HL-60 (cell line): ENCODE measurements around the gene ZNF134.

Source experiments
- POLR2AphosphoS5 ChIP-seq: IDR thresholded peaks from 2 replicates; pipeline ENCODE4 v1.6.1; 2012; ENCODE audit warnings: low read depth
- TF ChIP-seq, protein P1 (sequence below): IDR thresholded peaks from one replicate; pipeline ENCODE4 v1.5.1; 2011; ENCODE audit warnings: low read length, control low read depth, inconsistent platforms; ENCODE audit not compliant: insufficient read depth

DNA sequence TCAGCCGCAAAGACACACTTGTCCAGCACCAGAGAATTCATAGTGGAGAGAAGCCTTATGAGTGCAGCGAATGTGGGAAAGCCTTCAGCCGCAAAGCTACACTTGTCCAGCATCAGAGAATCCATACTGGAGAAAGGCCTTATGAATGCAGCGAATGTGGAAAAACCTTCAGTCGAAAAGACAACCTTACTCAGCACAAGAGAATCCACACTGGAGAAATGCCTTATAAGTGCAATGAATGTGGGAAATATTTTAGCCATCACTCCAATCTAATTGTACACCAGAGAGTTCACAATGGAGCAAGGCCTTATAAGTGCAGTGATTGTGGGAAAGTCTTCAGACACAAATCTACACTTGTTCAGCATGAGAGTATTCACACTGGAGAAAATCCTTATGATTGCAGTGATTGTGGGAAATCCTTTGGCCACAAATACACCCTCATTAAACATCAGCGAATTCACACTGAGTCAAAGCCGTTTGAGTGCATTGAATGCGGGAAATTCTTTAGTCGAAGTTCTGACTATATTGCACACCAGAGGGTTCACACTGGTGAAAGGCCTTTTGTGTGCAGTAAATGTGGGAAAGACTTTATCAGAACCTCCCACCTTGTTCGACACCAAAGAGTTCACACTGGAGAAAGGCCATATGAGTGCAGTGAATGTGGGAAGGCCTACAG, 6.8 kb downstream of the ZNF134 start:
- TF ChIP-seq, protein P1, sequence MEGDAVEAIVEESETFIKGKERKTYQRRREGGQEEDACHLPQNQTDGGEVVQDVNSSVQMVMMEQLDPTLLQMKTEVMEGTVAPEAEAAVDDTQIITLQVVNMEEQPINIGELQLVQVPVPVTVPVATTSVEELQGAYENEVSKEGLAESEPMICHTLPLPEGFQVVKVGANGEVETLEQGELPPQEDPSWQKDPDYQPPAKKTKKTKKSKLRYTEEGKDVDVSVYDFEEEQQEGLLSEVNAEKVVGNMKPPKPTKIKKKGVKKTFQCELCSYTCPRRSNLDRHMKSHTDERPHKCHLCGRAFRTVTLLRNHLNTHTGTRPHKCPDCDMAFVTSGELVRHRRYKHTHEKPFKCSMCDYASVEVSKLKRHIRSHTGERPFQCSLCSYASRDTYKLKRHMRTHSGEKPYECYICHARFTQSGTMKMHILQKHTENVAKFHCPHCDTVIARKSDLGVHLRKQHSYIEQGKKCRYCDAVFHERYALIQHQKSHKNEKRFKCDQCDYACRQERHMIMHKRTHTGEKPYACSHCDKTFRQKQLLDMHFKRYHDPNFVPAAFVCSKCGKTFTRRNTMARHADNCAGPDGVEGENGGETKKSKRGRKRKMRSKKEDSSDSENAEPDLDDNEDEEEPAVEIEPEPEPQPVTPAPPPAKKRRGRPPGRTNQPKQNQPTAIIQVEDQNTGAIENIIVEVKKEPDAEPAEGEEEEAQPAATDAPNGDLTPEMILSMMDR, result no peak
- no peak for TF ChIP-seq POLR2AphosphoS5
